ENCODE measurements around the gene GPR161. TPM values are rescaled to one million over a fixed set of nuclear protein-coding genes. Genes with fewer than 3 reads are reported as not detected.

GPR161 gene
- total and polyA plus RNA-seq, 9 of the 15 experiments (the other 6 are each of a cell fraction or from before 2014, with no cell fraction given): 0.15 to 2.4 (median 0.76) TPM

DNA sequence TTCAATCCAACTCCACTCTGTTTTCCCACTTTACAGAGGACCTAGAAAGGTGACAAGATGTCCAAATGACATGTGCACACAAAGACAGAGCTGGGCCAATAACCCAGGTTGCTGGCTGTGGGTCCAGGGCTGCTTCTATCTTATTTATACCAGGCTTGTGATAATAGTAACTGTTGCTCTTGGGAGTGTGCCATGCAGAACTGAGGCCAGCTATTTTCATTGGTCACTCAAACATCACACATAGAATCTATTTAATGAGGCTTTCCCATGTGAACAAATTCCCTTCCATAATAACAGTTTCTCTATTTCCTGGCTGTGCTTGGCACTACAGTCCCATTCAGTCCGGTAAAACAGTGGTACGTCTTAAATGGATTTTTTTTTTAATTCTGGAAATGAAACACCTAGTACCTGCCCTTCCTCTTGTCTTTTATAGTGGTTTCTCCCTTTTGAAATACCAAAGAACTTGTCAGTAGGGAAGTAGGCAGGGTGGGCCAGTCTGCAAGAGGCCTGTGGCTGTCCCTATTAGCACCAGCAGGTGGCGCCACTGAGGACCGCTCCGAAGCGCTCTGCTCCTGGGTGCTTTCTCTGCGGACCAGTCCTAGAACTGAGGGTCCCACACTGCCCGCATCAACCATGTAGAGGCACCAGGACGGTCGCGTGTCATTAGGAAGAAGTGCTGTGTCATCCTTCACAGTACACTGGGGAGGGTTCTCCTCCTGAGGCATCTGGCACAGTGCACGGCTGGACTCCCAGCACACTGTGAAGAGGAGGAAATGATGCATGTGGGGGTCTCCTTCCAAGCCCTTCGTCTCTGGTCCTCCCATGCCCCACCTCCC lies 52.1 kb downstream of the GPR161 start (continued):
- TF ChIP-seq REST (IDR thresholded peaks at IDR 0.05; ENCODE audit: borderline replicate concordance) (peak; percentile 58; the same call in 1 of the 2 replicates), REST (CRISPR knock-in tag; IDR thresholded peaks at IDR 0.05; ENCODE audit: low read depth) (peak; percentile 37; the same call in 1 of the 2 replicates), HMG20A (CRISPR knock-in tag; conservative IDR thresholded peaks at IDR 0.05) (no peak), DMBX1 (CRISPR knock-in tag; IDR thresholded peaks at IDR 0.05; ENCODE audit: borderline replicate concordance) (no peak), KDM1A (IDR thresholded peaks at IDR 0.05) (no peak), NR3C1 (CRISPR knock-in tag; IDR thresholded peaks at IDR 0.05) (no peak), KLF13 (tag; IDR thresholded peaks at IDR 0.05; ENCODE audit: borderline replicate concordance, low read depth) (no peak), CHD1 (IDR thresholded peaks at IDR 0.05; ENCODE audit: low read length) (no peak), ZNF695 (CRISPR knock-in tag; IDR thresholded peaks at IDR 0.05) (no peak), ZNF384 (IDR thresholded peaks at IDR 0.05; ENCODE audit: low read depth, low read length) (no peak)
- TF ChIP-seq, protein P1, sequence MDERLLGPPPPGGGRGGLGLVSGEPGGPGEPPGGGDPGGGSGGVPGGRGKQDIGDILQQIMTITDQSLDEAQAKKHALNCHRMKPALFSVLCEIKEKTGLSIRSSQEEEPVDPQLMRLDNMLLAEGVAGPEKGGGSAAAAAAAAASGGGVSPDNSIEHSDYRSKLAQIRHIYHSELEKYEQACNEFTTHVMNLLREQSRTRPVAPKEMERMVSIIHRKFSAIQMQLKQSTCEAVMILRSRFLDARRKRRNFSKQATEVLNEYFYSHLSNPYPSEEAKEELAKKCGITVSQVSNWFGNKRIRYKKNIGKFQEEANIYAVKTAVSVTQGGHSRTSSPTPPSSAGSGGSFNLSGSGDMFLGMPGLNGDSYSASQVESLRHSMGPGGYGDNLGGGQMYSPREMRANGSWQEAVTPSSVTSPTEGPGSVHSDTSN (CRISPR knock-in tag; IDR thresholded peaks at IDR 0.05; ENCODE audit: low read depth): no peak
- TF ChIP-seq, protein P1 (tag; conservative IDR thresholded peaks at IDR 0.05; ENCODE audit: low read depth): no peak
- TF ChIP-seq, protein P2, sequence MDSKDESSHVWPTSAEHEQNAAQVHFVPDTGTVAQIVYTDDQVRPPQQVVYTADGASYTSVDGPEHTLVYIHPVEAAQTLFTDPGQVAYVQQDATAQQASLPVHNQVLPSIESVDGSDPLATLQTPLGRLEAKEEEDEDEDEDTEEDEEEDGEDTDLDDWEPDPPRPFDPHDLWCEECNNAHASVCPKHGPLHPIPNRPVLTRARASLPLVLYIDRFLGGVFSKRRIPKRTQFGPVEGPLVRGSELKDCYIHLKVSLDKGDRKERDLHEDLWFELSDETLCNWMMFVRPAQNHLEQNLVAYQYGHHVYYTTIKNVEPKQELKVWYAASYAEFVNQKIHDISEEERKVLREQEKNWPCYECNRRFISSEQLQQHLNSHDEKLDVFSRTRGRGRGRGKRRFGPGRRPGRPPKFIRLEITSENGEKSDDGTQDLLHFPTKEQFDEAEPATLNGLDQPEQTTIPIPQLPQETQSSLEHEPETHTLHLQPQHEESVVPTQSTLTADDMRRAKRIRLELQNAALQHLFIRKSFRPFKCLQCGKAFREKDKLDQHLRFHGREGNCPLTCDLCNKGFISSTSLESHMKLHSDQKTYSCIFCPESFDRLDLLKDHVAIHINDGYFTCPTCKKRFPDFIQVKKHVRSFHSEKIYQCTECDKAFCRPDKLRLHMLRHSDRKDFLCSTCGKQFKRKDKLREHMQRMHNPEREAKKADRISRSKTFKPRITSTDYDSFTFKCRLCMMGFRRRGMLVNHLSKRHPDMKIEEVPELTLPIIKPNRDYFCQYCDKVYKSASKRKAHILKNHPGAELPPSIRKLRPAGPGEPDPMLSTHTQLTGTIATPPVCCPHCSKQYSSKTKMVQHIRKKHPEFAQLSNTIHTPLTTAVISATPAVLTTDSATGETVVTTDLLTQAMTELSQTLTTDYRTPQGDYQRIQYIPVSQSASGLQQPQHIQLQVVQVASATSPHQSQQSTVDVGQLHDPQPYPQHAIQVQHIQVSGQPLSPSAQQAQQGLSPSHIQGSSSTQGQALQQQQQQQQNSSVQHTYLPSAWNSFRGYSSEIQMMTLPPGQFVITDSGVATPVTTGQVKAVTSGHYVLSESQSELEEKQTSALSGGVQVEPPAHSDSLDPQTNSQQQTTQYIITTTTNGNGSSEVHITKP (IDR thresholded peaks at IDR 0.05; ENCODE audit: partially characterized antibody): no peak

Data from K562 (cell line).